Loucy (cell line): ENCODE measurements around the gene SIPA1.

Source experiments
- CTCF ChIP-seq: fragments of 200-600 bp; sonication (generic); conservative IDR thresholded peaks from 2 replicates; pipeline ENCODE4 v1.5.1; 2014; ENCODE audit warnings: mild to moderate bottlenecking, antibody characterized with exemption, low read length
- EZH2phosphoT487 ChIP-seq: fragments of 200-600 bp; IDR thresholded peaks from 2 replicates; pipeline ENCODE4 v1.6.1; 2018; ENCODE audit warnings: antibody characterized with exemption, mild to moderate bottlenecking, moderate library complexity, borderline replicate concordance

GRCh38 chr11:65623852-65624616, 13.9 kb upstream of the SIPA1 start:
- TF ChIP-seq CTCF (no peak), EZH2phosphoT487 (no peak)
